Karpas-422 (cell line): Measurements from ENCODE around the gene NMT1. TPM values are rescaled to one million over a fixed set of nuclear protein-coding genes. Genes with fewer than 3 reads are reported as not detected.

Source experiments
- DNase-seq: peaks from one replicate; pipeline ENCODE4 v3.0.0-alpha.2; 2015
- H2AFZ ChIP-seq: fragments of 200-600 bp; sonication (generic); 2 replicates; pipeline ENCODE4 v1.6.1; 2014; ENCODE audit warnings: antibody characterized with exemption, low read length, mixed read lengths
- H3K27ac ChIP-seq: fragments of 200-600 bp; sonication (generic); 2 replicates; pipeline ENCODE4 v1.5.1; 2014; ENCODE audit warnings: mild to moderate bottlenecking, low read length, moderate library complexity
- H3K27me3 ChIP-seq: fragments of 200-600 bp; sonication (generic); 2 replicates; pipeline ENCODE4 v1.6.1; 2014; ENCODE audit warnings: low read length, mixed read lengths
- H3K36me3 ChIP-seq: fragments of 200-600 bp; sonication (generic); 2 replicates; pipeline ENCODE4 v1.6.1; 2014; ENCODE audit warnings: low read length, mixed read lengths; ENCODE audit not compliant: insufficient read depth
- H3K4me1 ChIP-seq: fragments of 200-600 bp; sonication (generic); 2 replicates; pipeline ENCODE4 v1.6.1; 2014; ENCODE audit warnings: mild to moderate bottlenecking, low read length, mixed read lengths
- H3K4me2 ChIP-seq: fragments of 200-600 bp; sonication (generic); 2 replicates; pipeline ENCODE4 v1.6.1; 2014; ENCODE audit warnings: low read length, low read depth, mild to moderate bottlenecking; ENCODE audit not compliant: poor library complexity, severe bottlenecking
- H3K4me3 ChIP-seq: fragments of 200-600 bp; sonication (generic); 2 replicates; pipeline ENCODE4 v1.5.1; 2014; ENCODE audit warnings: mild to moderate bottlenecking, antibody characterized with exemption, low read length, mixed read lengths
- H3K79me2 ChIP-seq: fragments of 200-600 bp; sonication (generic); 2 replicates; pipeline ENCODE4 v1.6.1; 2014; ENCODE audit warnings: mild to moderate bottlenecking, low read length, mixed read lengths
- H3K9ac ChIP-seq: fragments of 200-600 bp; sonication (generic); 2 replicates; pipeline ENCODE4 v1.6.0; 2014; ENCODE audit warnings: low read length
- H3K9me2 ChIP-seq: fragments of 200-600 bp; sonication (generic), shearing (Covaris generic); replicated peaks from 2 replicates; pipeline ENCODE4 v1.6.0; 2014; ENCODE audit warnings: mild to moderate bottlenecking, low read length, moderate library complexity; ENCODE audit not compliant: insufficient read depth
- H3K9me3 ChIP-seq: fragments of 300-700, 200-600 bp; sonication (generic); 2 replicates; pipeline ENCODE4 v1.6.1; 2014; ENCODE audit warnings: low read length, mixed read lengths
- H4K20me1 ChIP-seq: fragments of 200-600 bp; sonication (generic); 2 replicates; pipeline ENCODE4 v1.6.1; 2014; ENCODE audit warnings: mild to moderate bottlenecking, antibody characterized with exemption, low read length, low read depth; ENCODE audit not compliant: insufficient read depth
- total RNA-seq: library from RNA; depleted of rRNA; stranded (reverse); fragments of >200 nt; shearing (Covaris generic); gene quantifications from 2 replicates; pipeline ENCODE4 v1.2.3, GENCODE V29; 2014; ENCODE audit warnings: low replicate concordance

The NMT1 gene
- total RNA-seq, 1 experiment from 2014 or later, result 48.5 TPM

DNA sequence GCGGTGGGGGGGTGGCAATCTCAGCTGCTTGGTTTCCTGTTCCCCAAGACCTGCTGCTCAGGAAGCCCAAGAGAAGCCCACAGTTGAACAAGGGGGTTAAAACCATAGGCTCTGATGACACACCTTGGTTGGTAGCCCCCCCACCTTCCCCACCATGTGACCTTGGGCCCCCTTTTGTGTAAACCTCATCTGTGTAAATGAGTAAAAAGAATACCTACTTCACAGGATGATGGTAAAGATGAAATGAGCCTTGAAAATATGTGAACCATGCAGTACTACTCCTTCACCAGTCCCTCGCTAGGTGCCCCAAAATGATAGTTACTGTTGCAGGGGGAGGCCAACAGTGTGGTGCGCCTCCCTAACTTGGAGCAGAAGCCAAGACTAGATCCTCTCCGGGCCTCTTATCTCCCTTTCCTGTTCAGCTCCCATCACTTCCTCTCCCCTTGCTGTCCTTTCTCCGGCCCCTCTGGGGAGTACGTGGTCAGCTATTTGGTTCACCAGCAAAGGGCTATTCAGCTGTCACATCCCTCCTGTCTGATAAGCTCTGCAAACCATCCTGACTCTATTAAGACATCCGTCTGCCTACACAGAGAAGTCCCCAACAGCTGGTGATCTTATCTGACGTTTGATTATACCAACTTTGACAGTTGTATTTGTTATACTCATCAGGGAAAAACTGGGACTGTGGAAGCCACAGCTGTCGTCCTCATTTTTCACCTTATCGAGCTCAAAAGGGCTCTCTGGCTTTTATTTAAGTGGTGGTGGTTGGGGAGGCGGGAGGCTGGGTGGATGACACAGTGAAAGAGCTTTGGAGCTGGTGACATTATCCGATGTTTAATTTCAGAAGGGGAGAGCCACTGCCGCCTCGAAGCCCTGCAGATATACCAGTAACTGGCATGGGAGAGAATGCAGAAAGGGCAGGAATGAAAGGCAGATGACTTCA, 29.6 kb upstream of the NMT1 start:
- no peak overlapping the region for H2AFZ ChIP-seq
- H4K20me1 ChIP-seq, result peaks cover 9% of the 10 kb centered on the region; the same call in 1 of the 2 replicates
- H3K27ac ChIP-seq, result no peak overlapping the region
- no peaks in the 10 kb centered on the region for H3K9me3 ChIP-seq
- H3K27me3 ChIP-seq, result no peaks in the 10 kb centered on the region
- 0 out of 2 replicates have a peak, but pooled peaks cover 7% of the 10 kb centered on the region for H3K36me3 ChIP-seq
- peaks cover 20% of the 10 kb centered on the region for H3K4me1 ChIP-seq
- no peak overlapping the region for H3K4me2 ChIP-seq
- no peak for DNase-seq
- H3K9me2 ChIP-seq, result no peaks in the 10 kb centered on the region
- H3K9ac ChIP-seq, result no peak overlapping the region
- no peak overlapping the region for H3K4me3 ChIP-seq
- H3K79me2 ChIP-seq, result no peaks in the 10 kb centered on the region

DNA sequence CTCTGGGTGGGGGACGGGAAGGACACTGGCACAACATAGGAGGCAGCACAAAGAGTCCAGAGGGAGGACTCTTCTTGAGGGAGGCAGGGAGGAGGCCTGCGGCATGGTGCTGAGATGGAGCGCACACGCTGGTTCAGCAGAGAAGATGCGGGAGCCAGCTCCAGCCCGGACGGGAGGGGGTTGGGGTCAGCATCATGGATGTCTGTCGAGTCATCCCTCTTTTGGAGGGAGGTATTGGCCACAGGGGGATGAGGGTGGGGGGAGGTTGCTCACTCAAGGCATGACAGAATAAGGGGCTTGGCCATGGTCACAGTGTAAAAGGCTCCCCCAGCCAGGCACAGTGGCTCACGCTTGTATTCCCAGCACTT, 29.0 kb upstream of the NMT1 start:
- 0 out of 2 replicates have a peak, but pooled peaks cover 7% of the 10 kb centered on the region for H3K36me3 ChIP-seq
- peaks cover 14% of the 10 kb centered on the region; the same call in 1 of the 2 replicates for H4K20me1 ChIP-seq
- DNase-seq, result no peak
- no peaks in the 10 kb centered on the region for H3K79me2 ChIP-seq
- H3K4me1 ChIP-seq, result peaks cover 26% of the 10 kb centered on the region
- H2AFZ ChIP-seq, result no peak overlapping the region
- H3K27me3 ChIP-seq, result no peaks in the 10 kb centered on the region
- H3K27ac ChIP-seq, result no peak overlapping the region
- H3K4me2 ChIP-seq, result no peak overlapping the region
- H3K9ac ChIP-seq, result no peak overlapping the region
- H3K9me2 ChIP-seq, result no peaks in the 10 kb centered on the region
- no peaks in the 10 kb centered on the region for H3K9me3 ChIP-seq
- H3K4me3 ChIP-seq, result no peak overlapping the region

DNA sequence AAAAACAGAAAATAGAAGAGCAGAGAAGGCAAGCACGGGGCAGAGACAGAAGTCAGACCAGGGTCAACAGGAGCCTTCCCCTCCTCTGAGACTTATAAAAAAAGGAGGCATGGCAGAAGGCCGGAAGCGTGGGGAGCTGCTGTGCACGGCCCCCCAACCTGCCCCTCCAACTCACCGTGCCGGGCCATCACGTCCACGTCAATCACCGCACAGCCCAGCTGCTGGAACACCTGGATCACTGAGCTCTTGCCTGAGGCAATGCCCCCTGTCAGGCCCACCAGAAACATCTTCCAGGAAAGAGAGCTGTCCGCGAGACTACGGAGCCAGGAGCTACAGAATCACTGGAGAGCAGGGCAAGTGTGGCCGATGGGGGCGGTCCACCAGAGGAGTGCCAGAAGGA, 26.5 kb upstream of the NMT1 start:
- Histone ChIP-seq H3K27me3 (no peaks in the 10 kb centered on the region), H3K9me2 (no peaks in the 10 kb centered on the region), H3K27ac (no peak overlapping the region), H4K20me1 (peaks cover 25% of the 10 kb centered on the region; the same call in 1 of the 2 replicates), H3K79me2 (no peaks in the 10 kb centered on the region), H3K4me2 (no peak overlapping the region), H3K9me3 (no peaks in the 10 kb centered on the region), H3K36me3 (0 out of 2 replicates have a peak, but pooled peaks cover 7% of the 10 kb centered on the region), H2AFZ (no peak overlapping the region), H3K9ac (no peak overlapping the region), H3K4me3 (no peak overlapping the region), H3K4me1 (peaks cover 37% of the 10 kb centered on the region)
- DNase-seq, result no peak

DNA sequence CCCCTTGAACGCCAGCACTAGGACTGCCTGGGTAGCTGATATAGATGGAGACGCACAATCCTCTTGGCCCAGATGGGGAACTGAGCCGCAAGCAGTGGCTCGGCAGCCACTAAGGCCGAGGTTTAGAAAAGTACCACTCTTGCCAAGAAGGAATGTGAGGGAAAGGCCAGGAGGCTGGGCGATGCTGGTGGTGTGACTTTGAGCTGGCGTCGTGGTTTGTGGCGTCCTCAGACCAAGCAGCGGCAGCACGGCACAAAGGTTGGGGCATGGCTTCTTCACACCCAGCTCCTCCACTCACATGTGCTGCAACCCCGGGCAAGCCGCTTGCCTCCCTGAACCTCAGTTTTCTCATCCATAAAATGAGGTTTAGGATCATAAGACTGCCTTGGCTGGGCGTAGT, 25.3 kb upstream of the NMT1 start:
- H3K9ac ChIP-seq, result peak overlapping the region; percentile 13; the same call in 1 of the 2 replicates
- H4K20me1 ChIP-seq, result peaks cover 32% of the 10 kb centered on the region
- H3K4me3 ChIP-seq, result no peak overlapping the region
- peaks cover 45% of the 10 kb centered on the region for H3K4me1 ChIP-seq
- DNase-seq, result no peak
- H3K79me2 ChIP-seq, result no peaks in the 10 kb centered on the region
- H3K4me2 ChIP-seq, result peak overlapping the region; percentile 35
- H3K36me3 ChIP-seq, result 0 out of 2 replicates have a peak, but pooled peaks cover 7% of the 10 kb centered on the region
- H3K9me3 ChIP-seq, result no peaks in the 10 kb centered on the region
- H3K27ac ChIP-seq, result no peak overlapping the region; the same call in 1 of the 2 replicates
- H3K9me2 ChIP-seq, result no peaks in the 10 kb centered on the region
- H2AFZ ChIP-seq, result no peak overlapping the region
- H3K27me3 ChIP-seq, result no peaks in the 10 kb centered on the region

DNA sequence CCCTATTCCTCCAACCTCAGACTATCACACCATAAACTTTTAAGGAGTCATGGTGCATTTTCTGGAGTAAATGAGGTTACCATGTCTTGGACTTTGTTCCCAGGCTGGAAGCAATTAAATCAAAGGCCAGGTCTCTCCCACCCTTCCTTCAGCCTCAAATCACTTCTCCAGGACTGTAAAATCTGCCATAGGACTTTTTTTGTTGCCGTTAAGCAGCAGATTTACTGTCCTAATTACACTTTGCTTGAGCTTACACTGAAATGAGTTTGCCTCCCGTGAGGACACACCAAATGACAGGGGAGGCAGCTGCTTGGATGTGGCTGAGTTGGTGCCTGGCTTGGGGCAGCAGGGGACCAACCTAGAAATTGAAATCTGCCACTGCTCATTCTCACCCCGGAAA, 24.4 kb upstream of the NMT1 start:
- Histone ChIP-seq H3K9me3 (no peaks in the 10 kb centered on the region), H3K4me2 (no peak overlapping the region), H2AFZ (no peak overlapping the region), H3K4me3 (no peak overlapping the region), H3K79me2 (no peaks in the 10 kb centered on the region), H4K20me1 (peaks cover 39% of the 10 kb centered on the region), H3K4me1 (peaks cover 45% of the 10 kb centered on the region), H3K27ac (no peak overlapping the region), H3K9me2 (no peaks in the 10 kb centered on the region), H3K27me3 (no peaks in the 10 kb centered on the region), H3K36me3 (0 out of 2 replicates have a peak, but pooled peaks cover 7% of the 10 kb centered on the region), H3K9ac (no peak overlapping the region)
- DNase-seq, result no peak

DNA sequence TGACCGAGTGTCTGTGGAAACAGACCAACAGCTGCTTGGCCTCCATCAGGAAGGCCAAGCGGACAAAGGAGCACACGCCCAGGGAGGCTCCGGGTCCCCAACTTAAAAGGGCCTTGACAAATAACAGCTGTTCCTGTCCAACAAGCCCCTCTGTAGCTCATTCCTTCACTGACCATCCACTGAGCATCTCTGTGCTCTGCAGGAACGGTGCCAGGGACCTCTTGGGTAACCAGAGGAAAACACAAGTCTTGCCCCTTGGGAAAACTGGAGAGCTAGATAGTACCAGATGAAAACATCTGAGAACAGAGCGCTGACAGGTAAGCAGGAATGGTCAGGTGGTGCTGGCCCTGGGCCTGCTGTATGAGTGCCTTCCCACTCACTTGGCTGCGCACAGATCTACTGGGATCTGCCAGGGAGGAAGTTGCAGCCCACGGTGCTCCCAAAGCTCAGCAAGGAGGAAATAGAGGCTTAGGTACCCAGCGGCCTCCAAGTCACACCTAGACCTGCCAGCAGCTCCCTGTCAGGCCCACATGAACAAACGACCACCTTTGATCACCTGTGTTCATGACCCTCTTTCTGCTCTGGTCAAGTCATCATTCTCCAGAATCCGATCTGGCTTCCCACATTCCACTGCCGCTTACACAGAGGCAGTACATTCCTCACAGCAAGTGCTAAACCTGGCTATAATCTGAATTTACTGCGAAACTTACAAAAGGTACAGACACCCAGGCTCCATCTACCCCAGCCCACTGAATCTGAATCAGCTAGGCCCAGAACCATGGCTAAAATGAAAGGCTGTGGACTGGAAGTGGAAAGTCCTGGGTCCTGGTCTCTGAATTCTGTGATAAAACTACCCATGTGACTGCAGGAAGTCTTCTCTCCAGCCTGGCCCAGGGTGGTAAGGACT, 22.1 kb upstream of the NMT1 start:
- no peaks in the 10 kb centered on the region for H3K9me2 ChIP-seq
- H3K36me3 ChIP-seq, result 0 out of 2 replicates have a peak, but pooled peaks cover 3% of the 10 kb centered on the region
- peak overlapping the region; percentile 27 for H3K4me2 ChIP-seq
- no peaks in the 10 kb centered on the region for H3K79me2 ChIP-seq
- no peak for DNase-seq
- no peak overlapping the region for H2AFZ ChIP-seq
- H3K9me3 ChIP-seq, result no peaks in the 10 kb centered on the region
- H4K20me1 ChIP-seq, result peaks cover 61% of the 10 kb centered on the region
- H3K4me3 ChIP-seq, result no peak overlapping the region
- H3K27me3 ChIP-seq, result no peaks in the 10 kb centered on the region
- H3K9ac ChIP-seq, result no peak overlapping the region; the same call in 1 of the 2 replicates
- no peak overlapping the region for H3K27ac ChIP-seq
- peaks cover 55% of the 10 kb centered on the region for H3K4me1 ChIP-seq

DNA sequence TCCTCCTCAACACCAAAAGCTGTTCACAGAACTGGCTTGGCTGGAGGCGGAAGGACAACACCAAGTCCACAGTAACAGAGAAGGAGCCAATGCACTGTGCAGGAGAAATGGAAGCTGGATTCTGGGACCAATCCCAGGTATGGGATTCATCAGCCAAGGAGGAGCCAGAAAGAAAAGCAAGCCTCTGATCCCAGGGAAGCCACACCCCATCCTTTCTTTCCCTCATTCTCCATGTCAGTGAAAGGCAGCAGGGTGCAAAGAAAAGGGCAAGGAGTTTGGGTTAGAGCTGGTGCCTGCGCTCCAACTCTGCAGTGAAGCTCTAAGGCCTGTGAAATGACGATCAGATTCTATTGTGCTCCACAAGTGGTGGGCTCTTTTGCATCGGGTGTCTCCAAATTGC, 20.7 kb upstream of the NMT1 start:
- Histone ChIP-seq H3K9me2 (no peaks in the 10 kb centered on the region), H3K27me3 (no peaks in the 10 kb centered on the region), H2AFZ (no peak overlapping the region), H4K20me1 (peaks cover 65% of the 10 kb centered on the region), H3K79me2 (no peaks in the 10 kb centered on the region), H3K36me3 (no peaks in the 10 kb centered on the region), H3K9me3 (no peaks in the 10 kb centered on the region), H3K9ac (no peak overlapping the region), H3K4me1 (peaks cover 46% of the 10 kb centered on the region), H3K4me2 (no peak overlapping the region), H3K27ac (no peak overlapping the region), H3K4me3 (no peak overlapping the region)
- no peak for DNase-seq
